Measurements from ENCODE around the gene IRF2BP1.

Gene IRF2BP1

GRCh38 chr19:45885556-45886426, at the start of gene IRF2BP1:
IRF2BP1 (minus strand) TSS chr19:45886141; CDS start chr19:45885774, 367 bp downstream.
- Histone ChIP-seq H3K27me3 (ENCODE audit: insufficient read depth, low read length) (no peaks in the 10 kb centered on the region), H3K36me3 (ENCODE audit: insufficient read depth, low read length) (peaks cover 18% of the 10 kb centered on the region), H3K4me3 (ENCODE audit: low read length) (peak within 1 kb of the TSS; percentile 74)

GRCh38 chr19:45935267-45935666, 49.3 kb upstream of the IRF2BP1 start:
- Histone ChIP-seq H3K27me3 (ENCODE audit: insufficient read depth, low read length) (no peaks in the 10 kb centered on the region), H3K4me1 (ENCODE audit: insufficient read depth, low read length) (no peaks in the 10 kb centered on the region), H3K36me3 (ENCODE audit: insufficient read depth, low read length) (peaks cover 39% of the 10 kb centered on the region), H3K9me3 (ENCODE audit: low read length) (no peaks in the 10 kb centered on the region), H2AFZ (ENCODE audit: low read depth, low read length) (no peak overlapping the region), H3K4me3 (ENCODE audit: low read length) (no peak overlapping the region)

More at GRCh38 chr19:45885556-45886426, at the start of gene IRF2BP1:
- no peaks in the 10 kb centered on the region for H3K9me3 ChIP-seq (ENCODE audit: low read length)
- H3K4me1 ChIP-seq (ENCODE audit: insufficient read depth, low read length): peaks cover 20% of the 10 kb centered on the region
- H2AFZ ChIP-seq (ENCODE audit: low read depth, low read length): peak within 1 kb of the TSS; percentile 68

GRCh38 chr19:45934551-45935230, 48.8 kb upstream of the IRF2BP1 start:
- Histone ChIP-seq H3K9me3 (ENCODE audit: low read length) (no peaks in the 10 kb centered on the region), H2AFZ (ENCODE audit: low read depth, low read length) (no peak overlapping the region), H3K27me3 (ENCODE audit: insufficient read depth, low read length) (no peaks in the 10 kb centered on the region), H3K36me3 (ENCODE audit: insufficient read depth, low read length) (peaks cover 37% of the 10 kb centered on the region), H3K4me1 (ENCODE audit: insufficient read depth, low read length) (no peaks in the 10 kb centered on the region), H3K4me3 (ENCODE audit: low read length) (no peak overlapping the region)

- H2AFZ ChIP-seq (ENCODE audit: low read depth, low read length): no peak overlapping the region
- no peaks in the 10 kb centered on the region for H3K4me1 ChIP-seq (ENCODE audit: insufficient read depth, low read length)
- H3K9me3 ChIP-seq (ENCODE audit: low read length): no peaks in the 10 kb centered on the region
- peaks cover 29% of the 10 kb centered on the region for H3K36me3 ChIP-seq (ENCODE audit: insufficient read depth, low read length)
- no peak overlapping the region for H3K4me3 ChIP-seq (ENCODE audit: low read length)
- no peaks in the 10 kb centered on the region for H3K27me3 ChIP-seq (ENCODE audit: insufficient read depth, low read length)
Measured at GRCh38 chr19:45933759-45934158, 47.8 kb upstream of the IRF2BP1 start.

- Histone ChIP-seq H3K27me3 (ENCODE audit: insufficient read depth, low read length) (no peaks in the 10 kb centered on the region), H3K36me3 (ENCODE audit: insufficient read depth, low read length) (peaks cover 7% of the 10 kb centered on the region), H3K9me3 (ENCODE audit: low read length) (no peaks in the 10 kb centered on the region), H3K4me3 (ENCODE audit: low read length) (no peak overlapping the region), H3K4me1 (ENCODE audit: insufficient read depth, low read length) (peaks cover 5% of the 10 kb centered on the region), H2AFZ (ENCODE audit: low read depth, low read length) (no peak overlapping the region)
Measured at GRCh38 chr19:45931055-45931454, 45.1 kb upstream of the IRF2BP1 start.

GRCh38 chr19:45929247-45929646, 43.3 kb upstream of the IRF2BP1 start:
- Histone ChIP-seq H3K27me3 (ENCODE audit: insufficient read depth, low read length) (no peaks in the 10 kb centered on the region), H3K9me3 (ENCODE audit: low read length) (no peaks in the 10 kb centered on the region), H3K36me3 (ENCODE audit: insufficient read depth, low read length) (no peaks in the 10 kb centered on the region), H3K4me1 (ENCODE audit: insufficient read depth, low read length) (peaks cover 5% of the 10 kb centered on the region), H2AFZ (ENCODE audit: low read depth, low read length) (no peak overlapping the region), H3K4me3 (ENCODE audit: low read length) (no peak overlapping the region)

GRCh38 chr19:45927565-45928261, 41.8 kb upstream of the IRF2BP1 start:
- peak overlapping the region; percentile 37 for H3K4me3 ChIP-seq (ENCODE audit: low read length)
- no peaks in the 10 kb centered on the region for H3K36me3 ChIP-seq (ENCODE audit: insufficient read depth, low read length)
- H3K9me3 ChIP-seq (ENCODE audit: low read length): no peaks in the 10 kb centered on the region
- no peak overlapping the region for H2AFZ ChIP-seq (ENCODE audit: low read depth, low read length)
- peaks cover 5% of the 10 kb centered on the region for H3K4me1 ChIP-seq (ENCODE audit: insufficient read depth, low read length)
- no peaks in the 10 kb centered on the region for H3K27me3 ChIP-seq (ENCODE audit: insufficient read depth, low read length)

- Histone ChIP-seq H3K4me1 (ENCODE audit: insufficient read depth, low read length) (peaks cover 12% of the 10 kb centered on the region), H3K27me3 (ENCODE audit: insufficient read depth, low read length) (no peaks in the 10 kb centered on the region), H2AFZ (ENCODE audit: low read depth, low read length) (no peak overlapping the region), H3K9me3 (ENCODE audit: low read length) (no peaks in the 10 kb centered on the region), H3K36me3 (ENCODE audit: insufficient read depth, low read length) (no peaks in the 10 kb centered on the region), H3K4me3 (ENCODE audit: low read length) (no peak overlapping the region)
Measured at GRCh38 chr19:45924891-45925447, 39.0 kb upstream of the IRF2BP1 start.

- Histone ChIP-seq H3K4me1 (ENCODE audit: insufficient read depth, low read length) (peaks cover 15% of the 10 kb centered on the region), H3K9me3 (ENCODE audit: low read length) (no peaks in the 10 kb centered on the region), H3K36me3 (ENCODE audit: insufficient read depth, low read length) (no peaks in the 10 kb centered on the region), H3K27me3 (ENCODE audit: insufficient read depth, low read length) (no peaks in the 10 kb centered on the region), H2AFZ (ENCODE audit: low read depth, low read length) (no peak overlapping the region), H3K4me3 (ENCODE audit: low read length) (no peak overlapping the region)
Measured at GRCh38 chr19:45922281-45922680, 36.3 kb upstream of the IRF2BP1 start.

GRCh38 chr19:45920458-45920857, 34.5 kb upstream of the IRF2BP1 start:
- H2AFZ ChIP-seq (ENCODE audit: low read depth, low read length): no peak overlapping the region
- H3K36me3 ChIP-seq (ENCODE audit: insufficient read depth, low read length): no peaks in the 10 kb centered on the region
- H3K9me3 ChIP-seq (ENCODE audit: low read length): no peaks in the 10 kb centered on the region
- peaks cover 15% of the 10 kb centered on the region for H3K4me1 ChIP-seq (ENCODE audit: insufficient read depth, low read length)
- no peaks in the 10 kb centered on the region for H3K27me3 ChIP-seq (ENCODE audit: insufficient read depth, low read length)
- H3K4me3 ChIP-seq (ENCODE audit: low read length): no peak overlapping the region

GRCh38 chr19:45919678-45920077, 33.7 kb upstream of the IRF2BP1 start:
- Histone ChIP-seq H3K4me1 (ENCODE audit: insufficient read depth, low read length) (peaks cover 15% of the 10 kb centered on the region), H3K36me3 (ENCODE audit: insufficient read depth, low read length) (no peaks in the 10 kb centered on the region), H3K27me3 (ENCODE audit: insufficient read depth, low read length) (no peaks in the 10 kb centered on the region), H2AFZ (ENCODE audit: low read depth, low read length) (peak overlapping the region; percentile 7), H3K4me3 (ENCODE audit: low read length) (no peak overlapping the region), H3K9me3 (ENCODE audit: low read length) (no peaks in the 10 kb centered on the region)

GRCh38 chr19:45918721-45919120, 32.8 kb upstream of the IRF2BP1 start:
- H3K27me3 ChIP-seq (ENCODE audit: insufficient read depth, low read length): no peaks in the 10 kb centered on the region
- H3K4me1 ChIP-seq (ENCODE audit: insufficient read depth, low read length): peaks cover 15% of the 10 kb centered on the region
- H3K9me3 ChIP-seq (ENCODE audit: low read length): no peaks in the 10 kb centered on the region
- no peak overlapping the region for H2AFZ ChIP-seq (ENCODE audit: low read depth, low read length)
- H3K4me3 ChIP-seq (ENCODE audit: low read length): no peak overlapping the region
- no peaks in the 10 kb centered on the region for H3K36me3 ChIP-seq (ENCODE audit: insufficient read depth, low read length)
